RWPE2 (cell line): ENCODE results near the gene SLC5A2.

Experiments
- ATAC-seq: fragments of 200-7000 bp; cut with Tn5 transposase; 3 replicates; pipeline ENCODE4 v1.9.1; 2021; ENCODE audit warnings: low read depth
- DNase-seq: peaks from one replicate; pipeline ENCODE4 v3.0.0-alpha.2; 2020; ENCODE audit warnings: low spot score
- H3K27ac ChIP-seq: fragments of 450-650 bp; 2 replicates; pipeline ENCODE4 v1.5.1; 2017; ENCODE audit warnings: mild to moderate bottlenecking; ENCODE audit not compliant: poor library complexity, severe bottlenecking
- H3K27me3 ChIP-seq: fragments of 250-450 bp; sonication (Bioruptor Pico); 2 replicates; pipeline ENCODE4 v1.5.1; 2021; ENCODE audit warnings: mild to moderate bottlenecking, moderate library complexity; ENCODE audit not compliant: insufficient read depth, poor library complexity, severe bottlenecking
- H3K36me3 ChIP-seq: fragments of 250-450 bp; sonication (Bioruptor Pico); 2 replicates; pipeline ENCODE4 v1.5.1; 2020; ENCODE audit warnings: low read depth, mild to moderate bottlenecking, moderate library complexity
- H3K4me1 ChIP-seq: fragments of 250-450 bp; sonication (Bioruptor Pico); 2 replicates; pipeline ENCODE4 v1.5.1; 2021; ENCODE audit warnings: mild to moderate bottlenecking, moderate library complexity; ENCODE audit not compliant: insufficient read depth, poor library complexity, severe bottlenecking
- H3K4me3 ChIP-seq: fragments of 250-450 bp; sonication (Bioruptor Pico); 2 replicates; pipeline ENCODE4 v1.5.1; 2021; ENCODE audit warnings: mild to moderate bottlenecking, moderate library complexity; ENCODE audit not compliant: severe bottlenecking
- H3K9me3 ChIP-seq: fragments of 250-450 bp; sonication (Bioruptor Pico); 2 replicates; pipeline ENCODE4 v1.5.1; 2021; ENCODE audit warnings: mild to moderate bottlenecking, moderate library complexity; ENCODE audit not compliant: severe bottlenecking
- CTCF ChIP-seq: fragments of 450-650 bp; IDR thresholded peaks from one replicate; pipeline ENCODE4 v1.5.1; 2017; ENCODE audit warnings: mild to moderate bottlenecking, moderate library complexity; ENCODE audit not compliant: poor library complexity, severe bottlenecking

Gene SLC5A2

GRCh38 chr16:31529108-31529936 is 46.4 kb downstream of the SLC5A2 start:
- Histone ChIP-seq H3K36me3 (no peaks in the 10 kb centered on the region), H3K27me3 (peaks cover 20% of the 10 kb centered on the region), H3K4me1 (no peaks in the 10 kb centered on the region), H3K9me3 (no peaks in the 10 kb centered on the region), H3K27ac (no peak overlapping the region), H3K4me3 (peak overlapping the region; percentile 9)
- TF ChIP-seq CTCF, result no peak
- ATAC-seq (peak; percentile 33), DNase-seq (no peak)

- Histone ChIP-seq H3K4me3 (no peak overlapping the region), H3K36me3 (no peaks in the 10 kb centered on the region), H3K9me3 (no peaks in the 10 kb centered on the region), H3K4me1 (no peaks in the 10 kb centered on the region), H3K27me3 (peaks cover 20% of the 10 kb centered on the region), H3K27ac (no peak overlapping the region)
- DNase-seq, result no peak
- ATAC-seq, result peak; percentile 19; the same call in 1 of the 3 replicates
- TF ChIP-seq CTCF, result no peak
Measured at GRCh38 chr16:31529937-31530312, 47.0 kb downstream of the SLC5A2 start.

GRCh38 chr16:31530405-31530804 is 47.5 kb downstream of the SLC5A2 start:
- ATAC-seq (no peak), DNase-seq (no peak)
- Histone ChIP-seq H3K27me3 (peaks cover 20% of the 10 kb centered on the region), H3K36me3 (no peaks in the 10 kb centered on the region), H3K27ac (no peak overlapping the region), H3K4me3 (no peak overlapping the region), H3K9me3 (no peaks in the 10 kb centered on the region), H3K4me1 (no peaks in the 10 kb centered on the region)
- TF ChIP-seq CTCF, result no peak

- no peak for DNase-seq
- Histone ChIP-seq H3K36me3 (no peaks in the 10 kb centered on the region), H3K27me3 (peaks cover 20% of the 10 kb centered on the region), H3K27ac (no peak overlapping the region), H3K4me3 (no peak overlapping the region), H3K4me1 (no peaks in the 10 kb centered on the region), H3K9me3 (no peaks in the 10 kb centered on the region)
- no peak for ATAC-seq
- no peak for TF ChIP-seq CTCF
Measured at GRCh38 chr16:31531096-31531495, 48.2 kb downstream of the SLC5A2 start.

- no peak overlapping the region for H3K27ac ChIP-seq
- no peak for ATAC-seq
- no peaks in the 10 kb centered on the region for H3K4me1 ChIP-seq
- no peak for DNase-seq
- no peaks in the 10 kb centered on the region for H3K36me3 ChIP-seq
- H3K27me3 ChIP-seq, result peaks cover 24% of the 10 kb centered on the region
- no peak for TF ChIP-seq CTCF
- H3K9me3 ChIP-seq, result no peaks in the 10 kb centered on the region
- no peak overlapping the region for H3K4me3 ChIP-seq
Measured at GRCh38 chr16:31532120-31532519, 49.2 kb downstream of the SLC5A2 start.
